KG1 (cell line): ENCODE measurements around the gene DSC3.
"Not testable (repeated sequence)": the region's sequence is repeated elsewhere in the genome, so short reads cannot be mapped to it uniquely, and the experiment has no call there.

Source experiments
- DNase-seq: peaks from one replicate; lab custom pipeline; 2025; lab: John Stamatoyannopoulos, UW

DSC3 gene

DNA sequence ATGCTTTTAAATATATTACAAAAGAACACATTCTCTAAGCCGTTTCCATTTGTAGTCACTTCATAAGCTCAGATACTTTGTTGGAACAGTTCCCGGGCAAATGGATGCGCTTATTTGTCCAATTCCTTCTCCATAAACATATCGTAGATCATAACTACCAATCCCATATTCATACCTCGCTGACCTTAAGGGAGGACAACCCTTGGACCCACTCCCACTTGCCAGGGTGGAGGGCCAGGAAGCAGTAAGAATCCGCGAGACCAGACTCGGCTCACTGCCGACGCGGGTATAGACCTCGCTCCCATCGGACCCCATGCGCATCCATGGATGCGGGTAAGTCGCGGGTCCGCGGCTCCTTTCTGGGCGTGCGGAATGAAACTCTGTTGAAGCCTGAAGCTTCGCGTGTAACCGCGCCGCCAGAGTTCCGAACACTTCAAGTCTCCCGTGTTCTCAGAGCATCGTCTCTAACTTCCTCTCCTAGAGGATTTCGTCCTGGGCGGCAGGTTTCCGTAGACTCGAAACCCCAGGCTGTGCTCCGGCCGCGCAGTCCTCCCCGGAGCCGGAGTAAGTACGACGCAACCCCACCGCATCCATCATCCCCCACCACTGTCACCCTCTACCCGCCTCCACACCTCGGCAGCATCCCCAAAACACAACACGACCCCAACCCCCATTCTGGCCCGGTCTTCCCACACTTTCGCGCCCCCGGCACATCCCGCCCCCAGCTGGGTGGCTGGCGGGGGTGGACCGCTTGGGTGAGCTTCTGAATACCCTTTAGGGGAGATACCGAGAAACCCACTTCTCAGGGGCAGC is 1.1 kb downstream of the DSC3 start:
- no peak for DNase-seq

DNA sequence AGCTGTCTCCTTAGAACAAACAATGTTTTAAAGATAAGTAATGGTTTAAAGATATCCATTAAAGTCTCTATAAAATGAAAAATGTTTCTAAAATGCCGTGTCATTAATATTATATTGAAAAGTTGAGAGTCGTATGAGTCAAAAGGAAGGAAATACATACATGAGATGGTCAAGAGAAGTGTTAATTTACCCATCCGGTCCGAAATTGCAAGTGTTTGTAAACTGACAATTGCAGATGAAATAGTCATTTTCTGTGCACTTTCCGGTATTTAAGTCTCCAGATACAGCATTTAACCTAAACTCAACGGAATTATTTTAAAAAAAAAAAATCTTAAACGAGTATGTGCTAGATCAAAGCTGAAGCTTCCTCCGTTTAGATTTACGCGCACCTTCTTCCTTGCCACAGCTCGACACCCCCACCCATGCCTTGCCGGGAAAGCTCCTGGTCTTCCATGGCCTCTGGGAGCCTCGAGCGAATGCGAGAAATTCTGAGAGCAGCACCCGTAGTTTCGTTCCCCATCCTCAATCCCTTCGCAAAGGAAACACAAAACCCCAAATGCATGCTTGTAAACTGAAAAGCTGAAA is 1.8 kb downstream of the DSC3 start:
- no peak for DNase-seq

DNA sequence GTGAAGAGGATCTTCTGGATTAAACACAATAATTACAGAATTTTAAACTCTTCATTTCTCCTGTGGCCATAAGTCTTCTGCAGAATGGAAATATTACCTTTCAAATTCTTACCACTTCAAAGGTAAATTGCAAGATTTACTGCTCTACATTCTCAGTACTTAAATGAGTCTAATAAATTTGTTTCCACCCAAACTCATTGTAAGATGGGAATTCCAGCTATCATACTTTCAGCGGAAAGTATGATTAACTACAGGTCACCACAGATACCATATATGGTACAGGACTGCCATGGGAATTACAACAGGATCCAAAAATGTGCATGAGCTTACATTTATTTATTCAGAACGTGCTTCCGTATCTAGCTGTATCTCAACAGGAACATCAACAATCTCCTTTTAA is 3.1 kb downstream of the DSC3 start:
- no peak for DNase-seq

DNA sequence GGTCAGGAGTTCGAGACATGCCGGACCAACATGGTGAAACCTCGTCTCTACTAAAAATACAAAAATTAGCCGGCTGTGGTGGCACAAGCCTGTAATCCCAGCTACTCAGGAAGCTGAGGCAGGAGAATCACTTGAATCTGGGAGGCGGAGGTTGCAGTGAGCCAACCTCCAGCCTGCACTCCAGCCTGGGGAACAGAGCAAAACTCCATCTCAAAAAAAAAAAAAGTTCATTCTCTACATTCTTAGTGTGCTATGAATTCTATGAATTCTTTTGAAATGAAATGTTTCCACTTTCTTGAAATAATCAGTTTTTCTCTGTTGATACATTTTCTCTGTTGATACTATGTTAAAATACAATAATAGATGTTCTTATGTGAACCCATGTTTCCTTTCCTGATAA is 4.9 kb downstream of the DSC3 start:
- not testable (repeated sequence) for DNase-seq

DNA sequence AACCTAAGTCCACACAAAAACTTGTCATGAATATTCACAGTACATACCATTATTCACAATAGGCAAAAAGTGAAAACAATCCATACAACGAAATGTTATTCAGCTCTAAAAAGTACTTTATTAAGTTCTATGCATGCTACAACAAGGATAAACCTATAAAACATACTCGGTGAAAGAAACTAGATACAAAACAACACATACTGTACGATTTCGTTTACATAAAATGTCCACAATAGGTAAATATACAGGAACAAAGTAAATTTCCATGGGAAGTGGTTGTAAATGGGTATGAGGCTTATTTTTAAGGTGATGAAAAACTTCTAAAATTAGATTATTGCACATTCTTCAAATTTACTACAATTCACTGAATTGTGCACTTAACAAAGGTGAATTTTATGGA is 8.0 kb downstream of the DSC3 start:
- no peak for DNase-seq

DNA sequence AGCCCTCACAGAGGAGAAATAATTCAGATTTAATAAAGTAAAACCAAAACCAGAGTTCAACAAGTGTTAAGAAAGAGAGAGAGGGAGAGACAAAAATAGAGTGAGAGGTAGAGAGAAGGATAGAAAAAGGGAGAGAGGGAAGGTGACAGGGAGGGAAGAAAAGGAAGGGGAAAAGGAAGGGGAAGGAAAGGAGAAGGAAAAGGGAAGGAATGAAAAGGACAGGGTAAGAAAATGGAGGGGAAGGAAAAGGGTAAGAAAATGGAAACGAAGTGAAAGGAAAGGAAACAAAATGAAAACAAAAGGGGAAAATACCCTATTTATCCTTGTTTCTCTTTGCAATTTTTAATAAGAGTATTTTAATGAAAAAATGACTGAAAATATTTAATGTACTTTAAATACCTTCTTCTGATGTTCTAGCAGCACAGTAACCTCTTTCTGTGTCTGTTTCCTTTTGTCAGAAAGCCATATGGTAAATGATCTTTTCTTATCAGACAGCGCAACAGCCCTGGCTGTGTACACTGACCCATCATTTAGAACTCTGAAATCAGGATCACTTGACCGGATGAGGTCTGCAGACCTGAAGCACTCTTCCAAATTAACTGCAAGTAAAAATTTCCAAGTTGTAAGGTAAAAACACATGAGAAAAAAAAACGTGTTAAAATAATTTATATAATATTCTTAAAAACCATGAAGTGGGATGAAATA is 11.8 kb downstream of the DSC3 start:
- DNase-seq = no peak

DNA sequence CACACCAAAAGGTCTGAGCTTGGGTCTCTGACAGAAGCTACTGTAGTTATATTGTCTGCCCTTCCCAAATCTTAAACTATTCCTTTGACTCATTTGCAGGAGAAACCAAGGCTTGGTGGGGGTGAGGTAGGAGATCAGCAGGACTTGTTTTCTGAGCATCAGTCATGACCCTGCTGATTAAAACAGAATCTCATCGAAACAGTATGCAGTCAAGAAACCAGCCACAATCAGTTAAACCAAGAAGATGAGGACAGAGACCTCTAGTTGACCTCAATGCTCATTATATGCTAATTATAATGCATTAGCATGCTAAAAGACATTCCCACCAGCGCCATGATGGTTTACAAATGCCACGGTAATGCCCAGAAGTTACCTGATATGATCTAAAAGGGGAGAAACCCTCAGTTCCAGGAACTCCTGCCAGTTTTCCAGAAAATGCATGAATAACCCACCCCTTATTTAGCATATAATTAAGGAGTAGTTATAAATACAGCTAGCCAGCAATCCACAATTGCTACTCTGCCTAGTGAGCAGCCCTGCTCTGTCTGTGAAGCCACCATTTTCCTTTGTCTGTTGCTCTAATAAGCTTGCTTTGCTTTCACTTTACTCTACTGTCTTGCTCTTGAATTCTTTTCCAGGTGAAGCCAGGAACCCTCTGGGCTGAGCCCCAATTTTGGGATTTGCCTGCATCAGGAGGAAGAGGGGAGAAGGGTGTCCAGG is 26.7 kb downstream of the DSC3 start:
- DNase-seq = no peak

DNA sequence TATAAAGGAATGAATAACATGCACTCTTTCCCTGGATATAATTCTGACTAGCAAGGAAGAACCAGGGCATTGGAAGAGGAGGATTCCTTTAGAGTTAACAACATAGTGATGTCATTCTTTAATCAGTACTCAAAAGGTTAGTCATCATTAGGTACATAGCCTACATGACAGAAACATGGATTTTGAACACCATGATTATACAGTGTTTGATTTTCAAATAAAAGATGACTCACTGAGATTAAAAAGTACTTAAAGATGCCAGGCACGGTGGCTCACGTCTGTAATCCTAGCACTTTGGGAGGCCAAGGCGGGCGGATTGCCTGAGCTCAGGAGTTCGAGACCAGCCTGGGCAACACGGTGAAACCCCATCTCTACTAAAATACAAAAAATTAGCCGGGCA is 31.1 kb downstream of the DSC3 start:
- DNase-seq = not testable (repeated sequence)

DNA sequence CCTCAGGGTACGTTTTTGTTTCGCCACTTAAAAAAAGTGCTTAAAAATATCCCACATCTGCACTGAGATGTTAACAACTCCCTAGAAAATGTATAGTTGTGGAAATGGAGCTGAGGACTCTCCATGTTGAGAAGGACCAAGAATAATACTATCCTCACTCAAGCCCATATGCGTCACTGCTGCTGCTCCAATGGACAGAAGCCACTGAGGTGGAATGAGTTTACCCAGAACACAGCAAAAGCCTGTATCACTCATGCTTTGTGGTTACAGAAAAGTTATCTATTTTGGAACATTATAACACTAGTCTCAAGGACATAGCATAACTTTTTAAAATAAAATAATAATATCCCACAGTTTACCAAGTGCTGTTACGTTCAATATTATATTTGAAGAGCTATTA is 31.9 kb downstream of the DSC3 start:
- DNase-seq = no peak

DNA sequence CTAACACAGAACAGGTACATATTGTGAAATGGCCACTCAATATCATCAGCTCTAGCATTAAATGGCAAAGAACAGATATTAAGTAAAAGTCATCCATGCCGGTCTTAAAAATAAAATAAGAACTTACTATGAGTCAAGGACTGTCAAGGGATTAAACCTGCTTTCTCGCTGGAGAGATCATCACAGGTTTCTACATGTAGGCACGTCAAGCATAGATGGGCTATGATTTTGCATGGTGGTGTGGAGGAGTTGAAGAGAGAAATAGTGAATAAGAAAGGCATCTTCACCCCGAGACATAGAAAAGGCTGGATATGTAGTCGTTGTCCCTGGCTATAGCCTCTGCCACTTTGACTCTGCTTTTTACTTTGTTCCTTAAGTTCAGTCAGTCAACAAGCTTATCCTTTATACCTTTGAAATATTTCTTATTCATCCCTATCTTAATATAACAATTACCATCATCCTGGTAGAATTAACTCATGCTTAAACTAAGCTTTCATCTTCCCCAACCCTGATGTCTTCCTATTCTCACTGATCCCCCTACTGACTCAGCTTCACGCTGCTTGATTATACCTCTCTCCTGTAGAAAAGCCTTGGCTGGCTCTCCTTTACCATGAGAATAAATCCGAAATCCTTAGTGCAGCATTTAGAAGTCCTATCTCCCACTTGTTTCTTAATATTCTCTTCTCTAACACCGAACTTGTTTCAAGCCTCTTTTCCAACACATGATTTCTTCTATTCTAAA is 42.5 kb downstream of the DSC3 start:
- DNase-seq = no peak

DNA sequence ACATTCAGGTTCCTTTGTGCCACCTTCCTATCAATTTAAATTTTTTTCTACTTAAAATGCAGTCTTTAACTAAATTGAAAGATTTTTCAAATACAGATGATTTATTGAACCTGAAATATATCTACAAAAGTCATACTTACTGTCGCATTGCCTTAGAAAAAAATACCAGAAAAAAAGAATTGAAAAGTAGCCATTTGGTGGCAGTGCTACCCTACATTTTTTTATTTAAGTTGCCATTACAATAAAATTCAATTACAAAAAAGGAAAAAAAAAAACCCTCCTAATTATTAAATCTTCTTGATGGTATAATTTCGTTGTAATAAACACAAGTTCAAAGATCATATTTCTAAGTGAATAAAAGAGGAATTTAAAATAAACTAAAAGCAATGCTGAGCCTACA is 43.4 kb downstream of the DSC3 start:
- DNase-seq = no peak

DNA sequence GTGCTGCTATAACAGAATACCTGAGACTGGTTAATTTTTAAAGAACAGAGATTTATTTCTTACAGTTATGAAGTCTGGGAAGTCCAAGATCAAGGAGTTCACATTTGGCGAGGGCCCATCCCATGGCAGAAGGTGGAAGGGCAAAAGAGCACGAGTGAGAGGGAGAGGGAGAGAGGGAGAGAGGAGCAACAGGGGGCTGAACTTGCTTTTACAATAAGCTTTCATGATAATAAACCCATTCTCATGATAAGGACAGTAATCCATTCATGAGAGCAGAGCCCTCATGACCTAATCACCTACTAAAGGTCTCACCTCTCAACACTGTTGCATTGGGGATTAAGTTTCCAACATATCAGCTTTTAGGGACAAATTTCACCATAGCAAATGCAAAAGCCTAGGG is 45.3 kb downstream of the DSC3 start:
- no peak for DNase-seq

DNA sequence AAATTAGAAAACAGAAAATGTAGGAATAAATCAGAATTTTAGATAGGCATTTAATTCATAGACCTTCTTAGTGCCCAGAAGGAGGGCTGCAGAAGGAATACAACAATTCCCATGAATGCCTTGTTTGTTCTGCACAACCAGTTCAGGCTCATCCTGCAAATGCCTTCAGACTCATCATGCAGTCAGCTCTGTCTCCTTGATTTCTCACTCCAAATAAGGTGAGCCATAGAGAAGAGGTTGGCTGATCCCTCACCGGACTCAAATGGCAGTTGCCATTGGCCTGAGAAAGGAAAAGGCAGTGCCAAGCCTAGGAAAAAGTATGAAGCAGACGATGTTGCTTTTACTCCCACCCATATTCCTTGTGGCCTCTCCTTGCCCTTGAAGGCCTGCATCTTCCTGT is 50.3 kb downstream of the DSC3 start:
- no peak for DNase-seq

DNA sequence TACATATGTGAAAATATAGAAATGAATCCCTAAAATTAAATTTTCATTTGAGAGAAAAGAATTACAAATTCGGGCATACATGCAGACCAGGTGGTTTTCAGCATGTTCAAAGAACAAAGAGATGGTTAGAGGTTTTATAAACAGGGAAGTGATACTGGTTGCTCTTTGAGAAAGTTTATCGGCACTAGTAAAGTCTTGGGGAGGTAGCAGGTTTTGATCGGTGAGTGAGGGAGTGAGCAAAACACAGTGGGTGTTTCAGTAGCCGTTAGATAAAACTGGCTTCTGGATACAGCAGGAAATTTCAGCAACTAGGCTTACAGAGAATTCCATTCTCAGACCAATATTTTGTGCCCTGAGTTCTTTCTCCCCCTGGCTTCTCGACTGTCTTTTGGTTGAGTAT is 51.1 kb downstream of the DSC3 start:
- DNase-seq = no peak

DNA sequence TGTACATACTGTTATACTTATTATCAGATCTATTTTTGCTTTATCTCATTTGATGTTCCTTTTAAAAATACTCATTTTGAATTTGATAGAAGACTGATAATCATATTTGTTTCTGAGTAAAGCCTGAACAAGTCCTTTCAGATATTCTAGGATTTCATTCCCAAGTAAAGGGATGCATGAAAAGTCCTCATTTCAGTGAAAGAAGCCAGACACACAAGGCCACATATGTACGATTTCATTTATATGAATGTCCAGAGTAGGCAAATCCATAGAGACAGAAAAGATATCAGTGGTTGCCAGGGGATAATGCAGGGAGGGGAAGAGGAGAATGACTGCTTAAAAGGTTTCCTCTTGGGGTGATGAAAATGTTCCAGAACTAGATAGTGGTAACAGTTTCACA is 53.4 kb downstream of the DSC3 start:
- no peak for DNase-seq

DNA sequence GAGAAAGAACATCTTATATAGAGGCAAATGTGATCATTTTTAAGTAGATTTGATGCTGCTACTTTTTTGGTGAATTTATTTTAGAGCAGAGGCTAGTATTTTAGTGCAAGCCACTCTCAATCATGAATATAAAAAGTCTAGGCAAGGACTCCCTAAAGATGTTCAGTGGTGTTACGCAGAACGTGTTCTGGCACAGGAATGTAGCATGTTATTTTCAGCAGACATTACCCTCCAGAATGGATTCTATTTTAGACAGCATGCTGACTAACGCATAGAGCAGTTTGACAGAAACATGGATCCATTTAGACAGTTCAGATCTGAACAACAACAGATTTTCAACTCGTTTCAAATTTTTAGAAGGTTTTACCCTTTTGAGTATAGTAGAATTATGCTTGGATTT is 54.1 kb downstream of the DSC3 start:
- no peak for DNase-seq

DNA sequence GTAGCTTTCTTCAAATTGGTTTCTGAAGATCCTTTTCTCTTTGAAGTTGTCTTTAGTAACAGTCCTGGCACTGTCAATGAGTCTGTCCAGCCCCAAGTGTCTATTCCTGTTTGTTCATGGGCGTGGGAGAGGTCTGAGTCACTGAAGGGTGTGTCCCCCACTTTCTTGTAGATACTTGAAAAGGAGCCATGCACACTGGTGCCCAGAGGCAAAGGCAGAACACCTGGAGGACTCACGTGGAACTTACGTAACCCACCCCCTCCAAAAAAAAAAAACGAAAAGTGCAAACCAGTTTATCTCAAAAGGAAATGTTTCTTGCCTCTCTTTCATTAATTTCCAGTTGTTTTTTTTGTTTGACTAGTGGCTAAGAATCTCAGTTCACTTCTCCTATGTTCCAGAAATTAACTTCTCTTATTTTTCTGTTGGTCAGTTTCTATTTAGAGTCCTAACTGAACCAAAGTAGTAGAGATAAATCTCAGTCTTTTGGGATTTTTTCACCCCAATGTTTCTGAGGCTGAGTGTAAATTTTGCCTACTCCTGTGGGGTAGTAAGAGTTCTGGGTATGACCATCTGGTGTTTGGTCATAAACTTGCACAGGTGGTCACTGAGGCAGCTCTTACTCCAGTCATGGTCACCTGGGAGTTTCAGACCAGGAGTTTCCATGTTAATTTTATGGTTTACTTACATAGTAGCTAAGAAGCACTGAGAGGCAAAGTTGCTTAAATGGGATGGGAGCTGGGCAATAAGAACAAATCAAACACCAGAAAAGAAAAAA is 54.9 kb downstream of the DSC3 start:
- DNase-seq = no peak

DNA sequence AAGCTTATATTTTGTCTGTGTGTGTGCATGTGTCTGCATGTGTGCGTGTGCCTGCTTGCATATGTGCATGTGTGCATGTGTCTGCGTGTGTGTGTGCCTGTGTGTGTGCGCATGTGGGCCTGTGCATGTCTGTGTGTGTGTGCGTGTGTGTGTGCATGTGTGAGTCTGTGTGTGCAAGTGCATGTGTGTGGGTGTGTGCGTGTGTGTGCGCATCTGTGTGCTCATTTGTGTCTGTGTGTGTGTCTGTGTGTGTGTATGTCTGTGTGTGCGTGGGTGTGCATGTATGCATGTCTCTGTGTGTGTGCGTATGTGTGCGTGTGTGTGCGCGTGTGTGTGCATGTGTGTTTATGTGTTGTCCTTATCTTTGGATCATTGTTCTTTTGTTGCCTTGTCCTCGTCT is 56.8 kb downstream of the DSC3 start:
- no peak for DNase-seq

DNA sequence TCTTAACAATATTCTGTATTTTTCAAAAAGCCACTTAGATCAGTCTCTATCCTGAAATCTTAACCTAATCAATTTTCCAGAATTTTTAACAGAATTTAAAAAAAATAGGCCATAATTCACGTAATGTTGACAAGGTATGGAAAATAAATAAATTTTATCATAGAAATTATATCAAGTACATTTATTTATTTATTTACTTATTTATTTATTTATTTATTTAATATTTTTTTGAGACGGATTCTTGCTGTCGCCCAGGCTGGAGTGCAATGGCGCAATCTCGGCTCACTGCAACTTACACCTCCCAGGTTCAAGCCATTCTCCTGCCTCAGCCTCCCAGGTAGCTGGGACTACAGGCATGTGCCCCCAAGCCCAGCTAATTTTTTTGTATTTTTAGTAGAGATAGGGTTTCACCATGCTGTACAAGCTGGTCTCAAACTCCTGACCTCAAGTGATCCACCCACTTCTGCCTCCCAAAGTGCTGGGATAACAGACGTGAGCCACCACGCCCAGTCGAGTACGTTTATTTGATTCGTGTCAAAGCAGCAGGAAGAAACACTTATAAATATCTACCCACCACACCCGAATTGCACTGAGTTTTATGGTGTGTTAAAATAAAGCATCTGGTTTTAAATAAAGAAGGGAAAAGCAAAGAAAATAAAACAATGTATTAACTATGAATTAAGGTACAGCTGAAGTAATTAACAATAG is 60.1 kb downstream of the DSC3 start:
- DNase-seq = no peak

DNA sequence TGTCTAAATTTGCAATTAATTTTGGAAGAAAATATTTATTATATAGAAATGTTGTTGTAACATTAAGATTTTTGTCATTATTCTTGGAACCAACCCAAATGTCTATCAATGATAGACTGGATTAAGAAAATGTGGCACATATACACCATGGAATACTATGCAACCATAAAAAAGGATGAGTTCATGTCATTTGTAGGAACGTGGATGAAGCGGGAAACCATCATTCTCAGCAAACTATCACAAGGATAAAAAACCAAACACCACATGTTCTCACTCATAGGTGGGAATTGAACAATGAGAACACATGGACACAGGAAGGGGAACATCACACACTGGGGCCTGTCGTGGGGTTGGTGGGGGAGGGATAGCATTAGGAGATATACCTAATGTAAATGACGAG is 64.5 kb downstream of the DSC3 start:
- not testable (repeated sequence) for DNase-seq
